Fibroblast of lung (primary cell): Measurements from ENCODE around the gene SLC37A1. TPM values are rescaled to one million over a fixed set of nuclear protein-coding genes. Genes with fewer than 3 reads are reported as not detected.

Source experiments
- DNase-seq, 2 donors: peaks; one replicate each; pipeline versions ENCODE4 v3.0.0 to v3.0.0-alpha.2; 2010; ENCODE audit warnings: low read depth in 2 of 2
- H2AFZ ChIP-seq: 2 replicates; pipeline ENCODE4 v1.5.1; 2012; ENCODE audit warnings: low read length, control low read depth, inconsistent platforms
- H3K27ac ChIP-seq: 2 replicates; pipeline ENCODE4 v1.5.1; 2011; ENCODE audit warnings: low read length, control low read depth; ENCODE audit not compliant: insufficient read depth
- H3K27me3 ChIP-seq: 2 replicates; pipeline ENCODE4 v1.5.1; 2011; ENCODE audit warnings: mild to moderate bottlenecking, low read length; ENCODE audit not compliant: control insufficient read depth, insufficient read depth
- H3K36me3 ChIP-seq: 2 replicates; pipeline ENCODE4 v1.5.1; 2011; ENCODE audit warnings: low read length; ENCODE audit not compliant: control insufficient read depth, insufficient read depth
- H3K4me1 ChIP-seq: 2 replicates; pipeline ENCODE4 v1.5.1; 2011; ENCODE audit warnings: low read length; ENCODE audit not compliant: control insufficient read depth, insufficient read depth; ENCODE audit errors: extremely low read depth
- H3K4me2 ChIP-seq: 2 replicates; pipeline ENCODE4 v1.5.1; 2011; ENCODE audit warnings: low read length, control low read depth; ENCODE audit not compliant: insufficient read depth; ENCODE audit errors: extremely low read depth
- H3K4me3 ChIP-seq, 4 experiments: fragments of 200-600 bp in 1 of 4; sonication (generic) in 1 of 4; replicated peaks in 1 of 4; 2 replicates each; pipeline ENCODE4 v1.5.1; 2011 to 2016; ENCODE audit warnings: low read length in 4 of 4, low read depth in 3 of 4, mild to moderate bottlenecking in 3 of 4, control low read depth in 2 of 4, inconsistent platforms in 1 of 4, mixed read lengths in 1 of 4; ENCODE audit not compliant: insufficient read depth in 1 of 4; ENCODE audit errors: control extremely low read depth in 1 of 4
- H3K79me2 ChIP-seq: 2 replicates; pipeline ENCODE4 v1.5.1; 2012; ENCODE audit warnings: mild to moderate bottlenecking, low read length, inconsistent platforms; ENCODE audit not compliant: control insufficient read depth, insufficient read depth
- H3K9ac ChIP-seq: 2 replicates; pipeline ENCODE4 v1.5.1; 2011; ENCODE audit warnings: mild to moderate bottlenecking, low read length, control low read depth; ENCODE audit not compliant: insufficient read depth
- H3K9me3 ChIP-seq: 2 replicates; pipeline ENCODE4 v1.5.1; 2012; ENCODE audit warnings: low read depth, low read length; ENCODE audit not compliant: control insufficient read depth, insufficient read depth
- H4K20me1 ChIP-seq: 2 replicates; pipeline ENCODE4 v1.5.1; 2011; ENCODE audit warnings: low read length; ENCODE audit not compliant: control insufficient read depth, insufficient read depth; ENCODE audit errors: extremely low read depth
- EZH2 ChIP-seq: IDR thresholded peaks from 2 replicates; pipeline ENCODE4 v1.5.1; 2012; ENCODE audit warnings: low read length, control low read depth, mild to moderate bottlenecking; ENCODE audit errors: missing control alignments
- polyA plus RNA-seq, 2 donors: library from polyadenylated mRNA; depleted of rRNA in 1 of 2; stranded (reverse) in 1 of 2; unstranded in 1 of 2; fragments of >200 nt; gene quantifications; 2 replicates each; pipeline ENCODE4 v1.2.1, GENCODE V29; 2011 to 2012; ENCODE audit warnings: missing spikeins in 1 of 2
- total RNA-seq: library from RNA; depleted of rRNA; stranded (reverse); fragments of >200 nt; gene quantifications from 2 replicates; pipeline ENCODE4 v1.2.1, GENCODE V29; 2014
- TF ChIP-seq, protein P1 (sequence below), 2 donors: IDR thresholded peaks in 1 of 2; conservative IDR thresholded peaks in 1 of 2; 1 replicate in 1 of 2; 2 replicates in 1 of 2; pipeline ENCODE4 v1.5.1; 2011 to 2012; ENCODE audit warnings: low read length in 2 of 2, control low read depth in 1 of 2, inconsistent platforms in 1 of 2, low read depth in 1 of 2, mild to moderate bottlenecking in 1 of 2

Gene SLC37A1
- total and polyA plus RNA-seq, 2 donors (not counting 1 experiment from before 2014, with no cell fraction given) = 0.42 to 6.4 TPM

DNA sequence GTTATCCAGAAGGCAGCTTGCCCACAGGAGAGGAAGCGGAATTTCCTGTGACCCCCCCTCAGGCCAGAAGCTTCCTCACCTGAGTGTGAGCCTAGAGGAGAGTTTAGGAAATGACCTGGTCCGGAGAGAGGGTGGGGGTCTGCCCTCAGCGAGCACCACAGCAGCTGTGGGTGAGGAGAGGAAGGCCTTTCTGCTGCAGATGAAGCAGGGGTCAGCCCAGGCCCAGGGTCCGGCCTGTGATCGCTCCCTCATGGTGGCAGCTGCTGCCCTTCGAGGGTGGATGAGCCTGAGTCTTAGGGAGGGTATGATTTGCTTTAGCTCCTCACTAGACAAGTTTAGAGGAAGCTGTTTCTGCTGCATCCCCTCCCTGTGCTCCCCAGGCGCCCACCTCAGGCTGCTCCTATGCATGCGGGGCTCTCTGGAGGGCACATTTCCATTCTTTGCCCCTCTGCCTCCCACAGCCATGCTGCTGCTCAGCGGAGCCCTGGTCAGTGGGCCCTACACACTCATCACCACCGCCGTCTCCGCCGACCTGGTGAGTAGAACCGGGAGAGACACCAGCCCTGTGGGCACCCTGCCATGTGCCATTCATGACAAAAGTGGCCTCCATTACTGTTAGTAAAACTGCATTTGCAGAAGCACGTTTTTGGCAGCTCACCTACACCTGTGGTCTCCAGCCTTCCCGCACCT lies 53.0 kb downstream of the SLC37A1 start:
- Histone ChIP-seq H2AFZ (no peak overlapping the region), H3K79me2 (no peaks in the 10 kb centered on the region), H3K27me3 (no peaks in the 10 kb centered on the region), H3K27ac (no peak overlapping the region), H3K4me2 (no peak overlapping the region), H3K4me3 (no peak overlapping the region), H3K9me3 (no peaks in the 10 kb centered on the region), H3K36me3 (no peaks in the 10 kb centered on the region), H3K9ac (no peak overlapping the region), H4K20me1 (no peaks in the 10 kb centered on the region), H3K4me1 (no peaks in the 10 kb centered on the region)
- no peak for DNase-seq
- TF ChIP-seq EZH2 = no peak
- TF ChIP-seq, protein P1, sequence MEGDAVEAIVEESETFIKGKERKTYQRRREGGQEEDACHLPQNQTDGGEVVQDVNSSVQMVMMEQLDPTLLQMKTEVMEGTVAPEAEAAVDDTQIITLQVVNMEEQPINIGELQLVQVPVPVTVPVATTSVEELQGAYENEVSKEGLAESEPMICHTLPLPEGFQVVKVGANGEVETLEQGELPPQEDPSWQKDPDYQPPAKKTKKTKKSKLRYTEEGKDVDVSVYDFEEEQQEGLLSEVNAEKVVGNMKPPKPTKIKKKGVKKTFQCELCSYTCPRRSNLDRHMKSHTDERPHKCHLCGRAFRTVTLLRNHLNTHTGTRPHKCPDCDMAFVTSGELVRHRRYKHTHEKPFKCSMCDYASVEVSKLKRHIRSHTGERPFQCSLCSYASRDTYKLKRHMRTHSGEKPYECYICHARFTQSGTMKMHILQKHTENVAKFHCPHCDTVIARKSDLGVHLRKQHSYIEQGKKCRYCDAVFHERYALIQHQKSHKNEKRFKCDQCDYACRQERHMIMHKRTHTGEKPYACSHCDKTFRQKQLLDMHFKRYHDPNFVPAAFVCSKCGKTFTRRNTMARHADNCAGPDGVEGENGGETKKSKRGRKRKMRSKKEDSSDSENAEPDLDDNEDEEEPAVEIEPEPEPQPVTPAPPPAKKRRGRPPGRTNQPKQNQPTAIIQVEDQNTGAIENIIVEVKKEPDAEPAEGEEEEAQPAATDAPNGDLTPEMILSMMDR (conservative IDR thresholded peaks at IDR 0.05 in 1 of 2, IDR thresholded peaks at IDR 0.05 in 1 of 2; ENCODE audit: low read depth in 1 of 2, low read length in 2 of 2) = no peak

DNA sequence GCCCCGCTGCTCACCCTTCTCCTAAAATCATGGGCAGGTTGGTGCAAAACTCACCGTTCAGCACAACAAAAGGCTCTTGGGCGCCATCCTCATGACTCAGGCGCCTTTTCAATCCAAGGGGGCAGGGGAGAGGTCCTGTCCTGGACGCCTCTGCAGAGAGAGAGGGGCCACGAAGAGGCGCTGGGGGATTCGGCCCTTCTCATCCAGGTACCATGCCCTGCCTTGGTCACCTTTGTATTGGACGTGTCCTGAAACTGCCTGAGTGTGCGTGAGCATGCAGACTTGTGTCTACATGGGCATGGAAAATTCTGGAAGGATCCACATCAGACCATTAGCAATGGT lies 53.5 kb downstream of the SLC37A1 start:
- Histone ChIP-seq H3K36me3 (no peaks in the 10 kb centered on the region), H3K9me3 (no peaks in the 10 kb centered on the region)
- TF ChIP-seq EZH2 = no peak
- TF ChIP-seq, protein P1 (conservative IDR thresholded peaks at IDR 0.05 in 1 of 2, IDR thresholded peaks at IDR 0.05 in 1 of 2; ENCODE audit: low read depth in 1 of 2, low read length in 2 of 2) = no peak

DNA sequence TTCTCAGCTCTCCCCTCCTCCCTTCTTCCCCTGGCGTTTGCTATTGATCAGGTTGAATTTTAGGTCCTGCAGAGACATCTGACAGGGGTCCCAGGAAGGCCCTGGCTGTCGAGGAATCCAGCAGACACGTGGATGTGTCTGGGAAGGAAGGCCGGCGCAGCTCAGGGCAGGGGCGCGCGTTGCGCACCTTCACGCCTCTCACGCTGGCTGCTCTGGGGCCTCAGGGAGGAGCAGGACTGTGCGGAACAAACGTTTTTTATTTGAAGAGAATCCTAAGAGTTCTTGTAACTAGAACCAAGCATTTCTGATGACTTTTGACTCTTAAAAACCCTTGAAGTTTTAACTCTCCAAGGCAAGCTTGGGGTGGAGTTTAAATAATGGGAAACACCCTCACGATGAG lies 54.2 kb downstream of the SLC37A1 start:
- Histone ChIP-seq H3K79me2 (no peaks in the 10 kb centered on the region), H3K4me3 (no peak overlapping the region), H3K36me3 (no peaks in the 10 kb centered on the region), H3K9ac (no peak overlapping the region), H4K20me1 (no peaks in the 10 kb centered on the region), H3K27ac (no peak overlapping the region), H3K9me3 (no peaks in the 10 kb centered on the region), H3K4me2 (no peak overlapping the region), H3K27me3 (no peaks in the 10 kb centered on the region), H3K4me1 (no peaks in the 10 kb centered on the region), H2AFZ (no peak overlapping the region)
- TF ChIP-seq, protein P1 (conservative IDR thresholded peaks at IDR 0.05 in 1 of 2, IDR thresholded peaks at IDR 0.05 in 1 of 2; ENCODE audit: low read depth in 1 of 2, low read length in 2 of 2) = no peak
- no peak for TF ChIP-seq EZH2
- no peak for DNase-seq

More for the DNA sequence above, 53.5 kb downstream of the SLC37A1 start:
- Histone ChIP-seq H3K27ac (no peak overlapping the region), H3K27me3 (no peaks in the 10 kb centered on the region), H3K4me3 (no peak overlapping the region), H2AFZ (no peak overlapping the region), H3K4me2 (no peak overlapping the region), H3K4me1 (no peaks in the 10 kb centered on the region), H4K20me1 (no peaks in the 10 kb centered on the region), H3K9ac (no peak overlapping the region), H3K79me2 (no peaks in the 10 kb centered on the region)
- no peak for DNase-seq
